Hepatocyte (in vitro differentiated cells): Measurements from ENCODE around the gene VPS18.

Source experiments
- EZH2 ChIP-seq: fragments of 200-600 bp; sonication (generic); IDR thresholded peaks from 2 replicates; pipeline ENCODE4 v1.6.1; 2016; ENCODE audit warnings: antibody characterized with exemption, mild to moderate bottlenecking, borderline replicate concordance
- EZH2phosphoT487 ChIP-seq: fragments of 200-600 bp; sonication (generic); IDR thresholded peaks from one replicate; pipeline ENCODE4 v1.6.1; 2018; ENCODE audit warnings: antibody characterized with exemption, mild to moderate bottlenecking, low read depth, moderate library complexity; ENCODE audit not compliant: unreplicated experiment, severe bottlenecking
- TF ChIP-seq, protein P1 (sequence below): fragments of 200-600 bp; sonication (generic); IDR thresholded peaks from 2 replicates; pipeline ENCODE4 v1.5.1; 2016; ENCODE audit warnings: antibody characterized with exemption, mild to moderate bottlenecking; ENCODE audit not compliant: poor library complexity

DNA sequence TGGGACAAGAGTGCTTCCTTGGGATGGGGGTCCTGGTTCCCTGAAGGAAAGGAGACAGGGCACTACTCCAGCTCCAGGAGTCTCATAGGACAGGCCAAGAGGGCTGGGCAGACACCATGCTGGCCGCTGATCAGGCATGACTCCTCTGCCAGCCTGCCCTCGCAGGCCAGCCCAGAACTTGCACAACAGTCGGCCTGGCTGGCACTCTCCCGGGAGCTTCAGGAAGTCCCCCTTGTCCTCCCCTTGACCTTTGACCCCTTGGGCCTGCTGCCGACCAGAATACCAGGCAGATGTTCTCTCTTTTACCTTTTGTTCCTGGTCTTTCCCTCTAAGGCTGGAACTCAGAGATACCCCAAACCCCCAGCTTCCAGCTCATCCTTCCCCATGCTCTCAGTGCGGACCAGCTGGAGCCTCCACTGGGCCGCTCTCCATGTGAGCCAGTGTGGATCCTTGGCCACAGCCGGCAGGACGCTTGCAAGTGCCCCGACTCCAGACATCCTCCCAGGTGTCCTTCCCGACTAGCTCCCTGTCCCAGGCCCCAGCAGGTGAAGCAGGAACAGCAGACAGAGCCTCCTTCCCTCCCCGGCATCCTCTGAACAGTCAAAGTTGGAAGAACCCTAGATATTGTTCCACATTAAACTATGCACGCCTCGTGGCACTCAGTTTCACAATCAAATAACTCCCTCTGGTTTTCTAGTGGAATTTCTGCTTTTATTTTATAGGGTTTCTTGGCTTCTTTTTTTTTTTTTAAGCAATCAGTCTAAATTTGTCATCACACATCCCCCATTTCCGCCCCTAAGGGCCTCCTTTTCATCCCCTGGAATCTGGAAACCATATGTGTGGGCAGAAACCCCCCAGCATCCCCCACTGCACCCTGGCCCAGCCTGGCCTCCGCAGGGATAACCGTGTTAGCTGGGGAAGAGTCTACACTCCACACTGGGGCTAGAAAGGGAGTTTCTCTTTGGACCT, 15.7 kb downstream of the VPS18 start:
- TF ChIP-seq, protein P1, sequence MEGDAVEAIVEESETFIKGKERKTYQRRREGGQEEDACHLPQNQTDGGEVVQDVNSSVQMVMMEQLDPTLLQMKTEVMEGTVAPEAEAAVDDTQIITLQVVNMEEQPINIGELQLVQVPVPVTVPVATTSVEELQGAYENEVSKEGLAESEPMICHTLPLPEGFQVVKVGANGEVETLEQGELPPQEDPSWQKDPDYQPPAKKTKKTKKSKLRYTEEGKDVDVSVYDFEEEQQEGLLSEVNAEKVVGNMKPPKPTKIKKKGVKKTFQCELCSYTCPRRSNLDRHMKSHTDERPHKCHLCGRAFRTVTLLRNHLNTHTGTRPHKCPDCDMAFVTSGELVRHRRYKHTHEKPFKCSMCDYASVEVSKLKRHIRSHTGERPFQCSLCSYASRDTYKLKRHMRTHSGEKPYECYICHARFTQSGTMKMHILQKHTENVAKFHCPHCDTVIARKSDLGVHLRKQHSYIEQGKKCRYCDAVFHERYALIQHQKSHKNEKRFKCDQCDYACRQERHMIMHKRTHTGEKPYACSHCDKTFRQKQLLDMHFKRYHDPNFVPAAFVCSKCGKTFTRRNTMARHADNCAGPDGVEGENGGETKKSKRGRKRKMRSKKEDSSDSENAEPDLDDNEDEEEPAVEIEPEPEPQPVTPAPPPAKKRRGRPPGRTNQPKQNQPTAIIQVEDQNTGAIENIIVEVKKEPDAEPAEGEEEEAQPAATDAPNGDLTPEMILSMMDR: no peak
- TF ChIP-seq EZH2 (no peak), EZH2phosphoT487 (no peak)
